Kidney glomerular epithelial cell (primary cell): ENCODE results near the gene RAB14.

Experiments used
- DNase-seq: peaks from one replicate; lab custom pipeline; 2025; lab: John Stamatoyannopoulos, UW

The RAB14 gene

GRCh38 chr9:121201738-121202533 is at the start of gene RAB14:
TSS of gene RAB14 (minus strand) at chr9:121201869. CDS start at chr9:121193412, 8,457 bp downstream.
- DNase-seq: peak; percentile 98

GRCh38 chr9:121249563-121249962 is 47.9 kb upstream of the RAB14 start:
- no peak for DNase-seq

- DNase-seq: peak; percentile 17
These were observed 45.3 kb upstream of the RAB14 start for GRCh38 chr9:121246821-121247561.

- DNase-seq: no peak
These were observed 41.3 kb upstream of the RAB14 start for GRCh38 chr9:121242959-121243346.

GRCh38 chr9:121242219-121242958 is 40.7 kb upstream of the RAB14 start:
- no peak for DNase-seq

- DNase-seq: no peak
These were observed 38.9 kb upstream of the RAB14 start for GRCh38 chr9:121240472-121241135.

GRCh38 chr9:121239851-121240250 is 38.2 kb upstream of the RAB14 start:
- DNase-seq: no peak

- no peak for DNase-seq
These were observed 37.4 kb upstream of the RAB14 start for GRCh38 chr9:121239071-121239470.

- DNase-seq: no peak
These were observed 36.2 kb upstream of the RAB14 start for GRCh38 chr9:121237916-121238315.

GRCh38 chr9:121235512-121235911 is 33.8 kb upstream of the RAB14 start:
- no peak for DNase-seq

GRCh38 chr9:121234832-121235161 is 33.1 kb upstream of the RAB14 start:
- no peak for DNase-seq

GRCh38 chr9:121233906-121234831 is 32.5 kb upstream of the RAB14 start:
- no peak for DNase-seq

GRCh38 chr9:121232251-121232650 is 30.6 kb upstream of the RAB14 start:
- no peak for DNase-seq

GRCh38 chr9:121230256-121230655 is 28.6 kb upstream of the RAB14 start:
- no peak for DNase-seq

- no peak for DNase-seq
These were observed 26.2 kb upstream of the RAB14 start for GRCh38 chr9:121227862-121228261.

GRCh38 chr9:121226175-121226574 is 24.5 kb upstream of the RAB14 start:
- no peak for DNase-seq

GRCh38 chr9:121225240-121225639 is 23.6 kb upstream of the RAB14 start:
- DNase-seq: no peak

- DNase-seq: peak; percentile 44
These were observed 21.0 kb upstream of the RAB14 start for GRCh38 chr9:121222524-121223171.

GRCh38 chr9:121221664-121222055 is 20.0 kb upstream of the RAB14 start:
- no peak for DNase-seq

- DNase-seq: no peak
These were observed 19.5 kb upstream of the RAB14 start for GRCh38 chr9:121220996-121221663.
